Kidney (tissue), 14 donors: ENCODE data around the gene KRTCAP2. TPM values are rescaled to one million over a fixed set of nuclear protein-coding genes. Genes with fewer than 3 reads are reported as not detected.
A peak's percentile ranks its signal among the peaks of the same experiment; 100 is the strongest.
"Not testable (repeated sequence)": the region's sequence is repeated elsewhere in the genome, so short reads cannot be mapped to it uniquely, and the experiment has no call there.

Experiments used
- DNase-seq, 5 donors: peaks; one replicate each; pipeline ENCODE4 v3.0.0-alpha.2; 2013 to 2020
- FAIRE-seq: peaks from 2 replicates; lab custom pipeline; 2012; peaks lifted over from hg19 to GRCh38; lab: Jason Lieb, UNC
- H3K27ac ChIP-seq, 2 donors: one replicate each; pipeline ENCODE4 v1.7.0; 2013; ENCODE audit warnings: low read depth in 2 of 2, low read length in 2 of 2, inconsistent platforms in 1 of 2
- H3K27me3 ChIP-seq: one replicate; pipeline ENCODE4 v1.7.1; 2013; ENCODE audit warnings: low read length, inconsistent platforms; ENCODE audit not compliant: control insufficient read depth, insufficient read depth
- H3K36me3 ChIP-seq, 3 donors: one replicate each; pipeline versions ENCODE4 v1.7.0 to v1.7.1; 2013; ENCODE audit warnings: low read length in 3 of 3, control low read depth in 1 of 3, inconsistent platforms in 1 of 3; ENCODE audit not compliant: insufficient read depth in 3 of 3, control insufficient read depth in 2 of 3
- H3K4me1 ChIP-seq, 3 donors: one replicate each; pipeline versions ENCODE4 v1.7.0 to v1.7.1; 2013; ENCODE audit warnings: low read length in 3 of 3, inconsistent platforms in 1 of 3, low read depth in 1 of 3; ENCODE audit not compliant: control insufficient read depth in 2 of 3, insufficient read depth in 2 of 3
- H3K4me3 ChIP-seq, 3 donors: one replicate each; pipeline versions ENCODE4 v1.7.0 to v1.8.1; 2013; ENCODE audit warnings: low read length in 3 of 3, control low read depth in 1 of 3, inconsistent platforms in 1 of 3
- H3K9ac ChIP-seq, 3 donors: one replicate each; pipeline versions ENCODE4 v1.7.0 to v1.7.1; 2013; ENCODE audit warnings: low read length in 3 of 3, control low read depth in 1 of 3, inconsistent platforms in 1 of 3
- H3K9me3 ChIP-seq, 3 donors: one replicate each; pipeline versions ENCODE4 v1.7.0 to v1.7.1; 2013; ENCODE audit warnings: low read length in 3 of 3, control low read depth in 1 of 3, inconsistent platforms in 1 of 3; ENCODE audit not compliant: control insufficient read depth in 2 of 3, insufficient read depth in 1 of 3
- intact Hi-C: fragments of 100-400 bp; cut with DNase I; formaldehyde crosslinking; loops from one replicate; pipeline ENCODE4 v1.11.1; 2022
- polyA plus RNA-seq: library from polyadenylated mRNA; stranded (reverse); fragments of 350-450 nt; fragmentation: Illumina TruSeq; extraction: RNeasy Lipid Tissue Mini Kit (QIAGEN cat#74804); gene quantifications from one replicate; pipeline ENCODE4 v1.2.3, GENCODE V29; 2014; ENCODE audit warnings: low read depth, low replicate concordance; ENCODE audit not compliant: insufficient read depth
- total RNA-seq: library from RNA; stranded (reverse); fragmentation: NEBNext Ultra II Directional; extraction: Animal tissue kit (Norgen Biotek cat#: 25700); gene quantifications from one replicate; pipeline ENCODE4 v1.2.1, GENCODE V29; 2021
- TF ChIP-seq, protein P1 (sequence below): IDR thresholded peaks from 3 replicates; pipeline ENCODE4 v1.5.1; 2012; ENCODE audit warnings: mild to moderate bottlenecking, moderate library complexity, borderline replicate concordance; ENCODE audit not compliant: insufficient read depth; ENCODE audit errors: extremely low read depth
- donor health status: control.
- donor health status: control.
- donor health status: control.
- donor health status: control.
- donor health status: control.
- donor health status: DM: yes; HTN: yes; CAD: no.
- donor health status: Normal renal cell carcinoma (clear cell type).

Gene KRTCAP2
- total and polyA plus RNA-seq, 2 donors from 2014 or later = 198 to 351 TPM

DNA sequence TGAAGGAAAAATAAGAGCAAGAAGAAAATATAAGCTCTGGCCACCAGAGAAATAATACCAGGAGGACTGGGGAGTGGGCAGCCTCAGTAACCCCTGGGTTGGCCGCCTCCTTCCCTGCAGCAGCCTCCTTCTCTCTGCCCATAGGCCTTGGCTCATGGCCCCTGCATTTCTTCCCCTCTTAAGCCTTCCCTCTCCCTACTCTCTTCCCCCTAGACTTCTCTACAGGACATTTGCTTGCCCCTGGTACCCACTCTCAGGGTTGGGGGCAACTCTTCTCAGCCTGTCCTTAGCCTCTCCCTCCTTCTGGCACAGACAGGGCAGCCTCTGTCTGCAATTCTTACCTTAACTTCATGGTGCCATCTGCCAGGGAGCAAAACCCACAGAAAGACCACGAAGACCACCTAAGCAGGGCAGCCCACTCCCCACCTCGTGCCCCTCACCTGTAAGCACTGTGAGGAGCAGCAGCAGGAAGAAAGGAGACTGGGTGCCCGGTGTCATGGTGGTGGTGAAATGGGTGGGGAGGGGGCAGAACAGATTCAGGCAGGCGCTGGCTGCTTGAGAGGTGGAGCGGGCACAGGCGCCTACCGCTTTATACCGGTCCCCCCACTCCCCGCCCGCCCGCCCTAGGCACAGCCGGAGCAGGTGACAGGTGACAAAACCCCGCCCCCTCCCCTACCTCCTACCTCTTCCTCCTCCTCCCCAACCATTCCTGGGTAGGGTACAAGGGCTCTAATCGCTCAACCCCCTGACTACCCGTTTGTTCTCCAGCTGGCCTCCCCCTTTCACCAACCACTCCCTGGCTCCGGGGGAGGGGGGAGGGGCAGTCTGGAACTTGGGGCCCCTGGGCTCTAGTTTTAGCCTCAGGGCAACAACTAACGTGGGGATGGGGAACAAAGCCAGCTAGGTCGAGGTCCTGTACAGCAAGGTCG is 19.5 kb upstream of the KRTCAP2 start:
- Histone ChIP-seq H3K27ac (peak overlapping the region; percentile 92 to 95), H3K4me3 (peak overlapping the region; percentile 1 to 69 (median 66)), H3K36me3 (no peaks in the 10 kb centered on the region), H3K4me1 (peaks cover 0 to 11% (median 0%) of the 10 kb centered on the region in 3 donors), H3K27me3 (no peaks in the 10 kb centered on the region), H3K9me3 (no peaks in the 10 kb centered on the region), H3K9ac (peak overlapping the region in 2 of 3 donors; percentile 73 to 90)
- DNase-seq (peak; percentile 70 to 95 (median 80)), FAIRE-seq (no peak)
- intact Hi-C loops = no loop called here
- TF ChIP-seq, protein P1, sequence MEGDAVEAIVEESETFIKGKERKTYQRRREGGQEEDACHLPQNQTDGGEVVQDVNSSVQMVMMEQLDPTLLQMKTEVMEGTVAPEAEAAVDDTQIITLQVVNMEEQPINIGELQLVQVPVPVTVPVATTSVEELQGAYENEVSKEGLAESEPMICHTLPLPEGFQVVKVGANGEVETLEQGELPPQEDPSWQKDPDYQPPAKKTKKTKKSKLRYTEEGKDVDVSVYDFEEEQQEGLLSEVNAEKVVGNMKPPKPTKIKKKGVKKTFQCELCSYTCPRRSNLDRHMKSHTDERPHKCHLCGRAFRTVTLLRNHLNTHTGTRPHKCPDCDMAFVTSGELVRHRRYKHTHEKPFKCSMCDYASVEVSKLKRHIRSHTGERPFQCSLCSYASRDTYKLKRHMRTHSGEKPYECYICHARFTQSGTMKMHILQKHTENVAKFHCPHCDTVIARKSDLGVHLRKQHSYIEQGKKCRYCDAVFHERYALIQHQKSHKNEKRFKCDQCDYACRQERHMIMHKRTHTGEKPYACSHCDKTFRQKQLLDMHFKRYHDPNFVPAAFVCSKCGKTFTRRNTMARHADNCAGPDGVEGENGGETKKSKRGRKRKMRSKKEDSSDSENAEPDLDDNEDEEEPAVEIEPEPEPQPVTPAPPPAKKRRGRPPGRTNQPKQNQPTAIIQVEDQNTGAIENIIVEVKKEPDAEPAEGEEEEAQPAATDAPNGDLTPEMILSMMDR = no peak

DNA sequence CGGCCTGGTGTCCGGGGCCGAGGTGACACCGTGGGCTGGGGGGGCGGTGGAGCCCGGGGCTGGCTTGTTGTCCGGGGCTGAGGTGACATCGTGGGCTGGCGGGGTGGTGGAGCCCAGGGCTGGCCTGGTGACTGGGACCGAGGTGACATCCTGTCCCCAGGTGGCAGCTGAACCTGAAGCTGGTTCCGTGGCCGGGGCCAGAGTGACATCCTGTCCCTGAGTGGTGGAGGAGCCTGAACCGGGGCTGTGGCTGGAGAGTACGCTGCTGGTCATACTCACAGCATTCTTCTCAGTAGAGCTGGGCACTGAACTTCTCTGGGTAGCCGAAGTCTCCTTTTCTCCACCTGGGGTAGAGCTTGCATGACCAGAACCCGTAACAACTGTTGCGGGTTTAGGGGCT is 18.8 kb upstream of the KRTCAP2 start:
- Histone ChIP-seq H3K9me3 (no peaks in the 10 kb centered on the region), H3K9ac (peak overlapping the region in 2 of 3 donors; percentile 73 to 90), H3K36me3 (no peaks in the 10 kb centered on the region), H3K27ac (peak overlapping the region; percentile 71 to 95), H3K27me3 (no peaks in the 10 kb centered on the region), H3K4me1 (peaks cover 0 to 18% (median 0%) of the 10 kb centered on the region in 3 donors), H3K4me3 (peak overlapping the region; percentile 1 to 69 (median 64))
- FAIRE-seq (no peak), DNase-seq (peak in 1 of 5 donors; percentile 81)
- TF ChIP-seq, protein P1 = no peak
- intact Hi-C loops = no loop called here

DNA sequence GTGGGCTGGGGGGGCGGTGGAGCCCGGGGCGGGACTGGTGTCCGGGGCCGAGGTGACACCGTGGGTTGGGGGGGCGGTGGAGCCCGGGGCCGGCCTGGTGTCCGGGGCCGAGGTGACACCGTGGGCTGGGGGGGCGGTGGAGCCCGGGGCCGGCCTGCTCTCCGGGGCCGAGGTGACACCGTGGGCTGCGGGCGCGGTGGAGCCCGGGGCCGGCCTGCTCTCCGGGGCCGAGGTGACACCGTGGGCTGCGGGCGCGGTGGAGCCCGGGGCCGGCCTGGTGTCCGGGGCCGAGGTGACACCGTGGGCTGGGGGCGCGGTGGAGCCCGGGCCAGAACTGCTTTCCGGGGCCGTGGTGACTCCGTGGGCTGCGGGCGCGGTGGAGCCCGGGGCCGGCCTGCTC is 16.8 kb upstream of the KRTCAP2 start:
- peaks cover 0 to 33% (median 7%) of the 10 kb centered on the region in 3 donors for H3K4me1 ChIP-seq
- intact Hi-C loops, H3K9ac ChIP-seq, H3K36me3 ChIP-seq, H3K27ac ChIP-seq, H3K27me3 ChIP-seq, H3K4me3 ChIP-seq, FAIRE-seq, H3K9me3 ChIP-seq: not testable (repeated sequence)
- DNase-seq = peak in 1 of 5 donors; percentile 66

DNA sequence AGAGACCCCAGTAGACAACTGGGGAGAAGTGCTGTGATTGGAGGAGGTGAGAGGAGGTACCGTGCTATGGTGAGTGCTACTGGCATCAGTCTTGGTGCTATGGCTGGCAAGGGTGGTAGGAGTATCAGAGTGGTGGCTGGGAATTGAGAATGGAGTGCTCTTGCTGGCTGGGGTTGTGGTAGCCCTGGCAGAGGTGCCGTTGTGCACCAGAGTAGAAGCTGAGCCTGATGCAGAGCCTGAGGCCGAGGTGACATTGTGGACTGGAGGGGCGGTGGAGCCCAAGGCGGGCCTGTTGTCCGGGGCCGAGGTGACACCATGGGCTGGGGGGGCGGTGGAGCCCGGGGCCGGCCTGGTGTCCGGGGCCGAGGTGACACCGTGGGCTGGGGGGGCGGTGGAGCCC is 15.2 kb upstream of the KRTCAP2 start:
- peak in 1 of 5 donors; percentile 60 for DNase-seq
- Histone ChIP-seq H3K9ac (peak overlapping the region in 1 of 3 donors; percentile 31), H3K4me1 (peaks cover 0 to 28% (median 7%) of the 10 kb centered on the region in 3 donors), H3K9me3 (no peaks in the 10 kb centered on the region), H3K27ac (peak overlapping the region in 1 of 2 donors; percentile 32), H3K27me3 (no peaks in the 10 kb centered on the region), H3K4me3 (peak overlapping the region in 1 of 3 donors; percentile 20), H3K36me3 (no peaks in the 10 kb centered on the region)
- TF ChIP-seq, protein P1 = no peak
- no peak for FAIRE-seq
- intact Hi-C loops = no loop called here
